K562 (cell line): ENCODE measurements around the gene KATNB1. TPM values are rescaled to one million over a fixed set of nuclear protein-coding genes. Genes with fewer than 3 reads are reported as not detected.
A peak's percentile ranks its signal among the peaks of the same experiment; 100 is the strongest.

ENCODE experiments used
- AFF4 ChIP-seq: sonication (generic); formaldehyde crosslinking; IDR thresholded peaks from 2 replicates; pipeline ENCODE4 v1.8.0; 2023; ENCODE audit warnings: mild to moderate bottlenecking, missing genetic modification reagents
- CBX2 ChIP-seq: fragments of 200-600 bp; sonication (generic); IDR thresholded peaks from one replicate; pipeline ENCODE4 v1.6.1; 2012; ENCODE audit warnings: mild to moderate bottlenecking, low read length, inconsistent platforms; ENCODE audit not compliant: insufficient read depth, poor library complexity, severe bottlenecking
- CREB5 ChIP-seq: fragments of 250-450 bp; sonication (Bioruptor Pico); IDR thresholded peaks from 2 replicates; pipeline ENCODE4 v1.5.0; 2020; ENCODE audit warnings: mild to moderate bottlenecking
- HNRNPUL1 ChIP-seq: fragments of 200-400 bp; formaldehyde crosslinking; IDR thresholded peaks from 2 replicates; pipeline ENCODE4 v1.6.1; 2017; ENCODE audit warnings: low read length
- KLF13 ChIP-seq: fragments of 450-650 bp; IDR thresholded peaks from 2 replicates; pipeline ENCODE4 v1.6.1; 2016; ENCODE audit warnings: missing genetic modification characterization, low read depth, mild to moderate bottlenecking, missing compliant biosample characterization, moderate library complexity, borderline replicate concordance
- MYNN ChIP-seq, 2 experiments: sonication (generic); formaldehyde crosslinking in 1 of 2; IDR thresholded peaks; 2 replicates each; pipeline versions ENCODE4 v1.5.0 to v1.6.1; 2016 to 2020; ENCODE audit warnings: antibody characterized with exemption in 1 of 2, missing genetic modification reagents in 1 of 2
- NR0B1 ChIP-seq: fragments of 450-650 bp; IDR thresholded peaks from one replicate; pipeline ENCODE4 v1.6.1; 2018; ENCODE audit warnings: mild to moderate bottlenecking, moderate library complexity; ENCODE audit not compliant: partially characterized antibody
- PML ChIP-seq: IDR thresholded peaks from 2 replicates; pipeline ENCODE4 v1.6.1; 2012; ENCODE audit warnings: low read length, inconsistent platforms
- POLR2B ChIP-seq: fragments of 450-650 bp; IDR thresholded peaks from 2 replicates; pipeline ENCODE4 v1.6.1; 2018; ENCODE audit warnings: low read depth; ENCODE audit not compliant: partially characterized antibody
- SETDB1 ChIP-seq: IDR thresholded peaks from one replicate; pipeline ENCODE4 v1.6.1; 2012; ENCODE audit warnings: low read length, control low read depth, inconsistent platforms
- SIN3B ChIP-seq: fragments of 450-650 bp; IDR thresholded peaks from 2 replicates; pipeline ENCODE4 v1.6.1; 2017; ENCODE audit warnings: low read depth, mild to moderate bottlenecking, moderate library complexity
- SMAD3 ChIP-seq: fragments of 450-650 bp; formaldehyde crosslinking; conservative IDR thresholded peaks from 2 replicates; pipeline ENCODE4 v1.4.0; 2020; ENCODE audit warnings: mild to moderate bottlenecking
- ZBTB2 ChIP-seq: fragments of 450-650 bp; IDR thresholded peaks from 2 replicates; pipeline ENCODE4 v1.6.1; 2016; ENCODE audit warnings: antibody characterized with exemption
- ZBTB7A ChIP-seq: IDR thresholded peaks from 2 replicates; pipeline ENCODE4 v1.6.1; 2011; ENCODE audit warnings: low read depth, mild to moderate bottlenecking, low read length, moderate library complexity, borderline replicate concordance; ENCODE audit not compliant: control insufficient read depth
- ZNF507 ChIP-seq: conservative IDR thresholded peaks from 2 replicates; pipeline ENCODE4 v1.6.1; 2017; ENCODE audit warnings: missing genetic modification characterization, missing compliant biosample characterization
- polyA plus RNA-seq, 8 experiments: library from polyadenylated mRNA; depleted of rRNA in 4 of 8; stranded (reverse) in 5 of 8; unstranded in 3 of 8; fragments of >200 nt; fragmentation: Nextera tagmentation in 2 of 8; fragmentation: Illumina TruSeq in 1 of 8; extraction: Ambion mirVana in 2 of 8; extraction: Trizol in 1 of 8; gene quantifications; 2 replicates each; pipeline versions ENCODE4 v1.2.1 to v1.2.3, GENCODE V29; 2011 to 2014; ENCODE audit warnings: inconsistent platforms in 1 of 8, missing spikeins in 1 of 8
- total RNA-seq, 7 experiments: library from RNA; depleted of rRNA in 6 of 7; stranded (reverse); fragments of >200 nt in 6 of 7; fragmentation: Illumina TruSeq in 2 of 7; extraction: Trizol in 2 of 7; gene quantifications; 2 replicates each; pipeline versions ENCODE4 v1.2.1 to v1.2.3, GENCODE V29; 2011 to 2021; ENCODE audit warnings: low replicate concordance in 1 of 7
- TF ChIP-seq, protein P1 (sequence below): fragments of 250-450 bp; sonication (Bioruptor Pico); IDR thresholded peaks from 2 replicates; pipeline ENCODE4 v1.9.0; 2021; ENCODE audit warnings: mild to moderate bottlenecking, inconsistent platforms

KATNB1 gene
- total and polyA plus RNA-seq, 9 of the 15 experiments (the other 6 are each of a cell fraction or from before 2014, with no cell fraction given), result 1.2 to 52.6 (median 21.9) TPM

GRCh38 chr16:57736419-57737351, 1.1 kb downstream of the KATNB1 start (continued):
- TF ChIP-seq PML (no peak), CBX2 (no peak), KLF13 (no peak), CREB5 (CRISPR knock-in tag) (no peak), SMAD3 (CRISPR knock-in tag) (no peak), HNRNPUL1 (no peak), NR0B1 (no peak), AFF4 (CRISPR knock-in tag) (no peak), SETDB1 (no peak), SIN3B (no peak), ZBTB7A (0 out of 2 replicates have a peak, but pooled peaks have one; percentile 15), MYNN (IDR thresholded peaks at IDR 0.05) (no peak), MYNN (CRISPR knock-in tag; IDR thresholded peaks at IDR 0.05) (no peak), ZBTB2 (no peak), ZNF507 (tag) (no peak), POLR2B (no peak)
- TF ChIP-seq, protein P1, sequence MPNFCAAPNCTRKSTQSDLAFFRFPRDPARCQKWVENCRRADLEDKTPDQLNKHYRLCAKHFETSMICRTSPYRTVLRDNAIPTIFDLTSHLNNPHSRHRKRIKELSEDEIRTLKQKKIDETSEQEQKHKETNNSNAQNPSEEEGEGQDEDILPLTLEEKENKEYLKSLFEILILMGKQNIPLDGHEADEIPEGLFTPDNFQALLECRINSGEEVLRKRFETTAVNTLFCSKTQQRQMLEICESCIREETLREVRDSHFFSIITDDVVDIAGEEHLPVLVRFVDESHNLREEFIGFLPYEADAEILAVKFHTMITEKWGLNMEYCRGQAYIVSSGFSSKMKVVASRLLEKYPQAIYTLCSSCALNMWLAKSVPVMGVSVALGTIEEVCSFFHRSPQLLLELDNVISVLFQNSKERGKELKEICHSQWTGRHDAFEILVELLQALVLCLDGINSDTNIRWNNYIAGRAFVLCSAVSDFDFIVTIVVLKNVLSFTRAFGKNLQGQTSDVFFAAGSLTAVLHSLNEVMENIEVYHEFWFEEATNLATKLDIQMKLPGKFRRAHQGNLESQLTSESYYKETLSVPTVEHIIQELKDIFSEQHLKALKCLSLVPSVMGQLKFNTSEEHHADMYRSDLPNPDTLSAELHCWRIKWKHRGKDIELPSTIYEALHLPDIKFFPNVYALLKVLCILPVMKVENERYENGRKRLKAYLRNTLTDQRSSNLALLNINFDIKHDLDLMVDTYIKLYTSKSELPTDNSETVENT (CRISPR knock-in tag), result no peak
